Endothelial cell of umbilical vein (primary cell): Measurements from ENCODE around the gene HMGCS2. TPM values are rescaled to one million over a fixed set of nuclear protein-coding genes. Genes with fewer than 3 reads are reported as not detected.

Source experiments
- BruUV-seq: library from RNA; stranded (reverse); fragments of 400-500 nt; replicated peaks from 2 replicates; lab custom pipeline; 2021; lab: Mats Ljungman, UMichigan
- CTCF ChIA-PET: fragments of 300-600, 350-600 bp; sonication (Branson Sonifier 250); formaldehyde crosslinking; loops from one replicate; lab custom pipeline; 2021; ENCODE audit warnings: antibody characterized with exemption, inconsistent platforms; lab: Charles Lee
- POLR2A ChIA-PET: fragments of 300-600, 350-600 bp; sonication (Branson Sonifier 250); formaldehyde crosslinking; loops from one replicate; lab custom pipeline; 2021; ENCODE audit warnings: antibody characterized with exemption, inconsistent platforms; lab: Charles Lee
- DNase-seq: peaks from one replicate; pipeline ENCODE4 v3.0.0-alpha.2; 2011; ENCODE audit warnings: low read depth, low spot score
- FAIRE-seq: peaks from 2 replicates; lab custom pipeline; 2011; peaks lifted over from hg19 to GRCh38; lab: Jason Lieb, UNC
- H2AFZ ChIP-seq: 2 replicates; pipeline ENCODE4 v1.6.0; 2012; ENCODE audit warnings: low read depth, low read length, control low read depth, inconsistent platforms
- H3K27ac ChIP-seq: 2 replicates; pipeline ENCODE4 v1.5.1; 2011; ENCODE audit warnings: low read depth, mild to moderate bottlenecking, control low read depth, low read length, moderate library complexity; ENCODE audit not compliant: insufficient read depth
- H3K27me3 ChIP-seq, 2 experiments: 2 replicates each; pipeline versions ENCODE4 v1.6.0 to v1.6.1; 2011; ENCODE audit warnings: low read length in 2 of 2, mixed read lengths in 1 of 2; ENCODE audit not compliant: control insufficient read depth in 2 of 2, insufficient read depth in 2 of 2
- H3K36me3 ChIP-seq, 2 experiments: 2 replicates in 1 of 2; 3 replicates in 1 of 2; pipeline ENCODE4 v1.5.1; 2011; ENCODE audit warnings: low read length in 2 of 2, mild to moderate bottlenecking in 1 of 2, moderate library complexity in 1 of 2; ENCODE audit not compliant: control insufficient read depth in 2 of 2, insufficient read depth in 2 of 2; ENCODE audit errors: extremely low read depth in 1 of 2
- H3K4me1 ChIP-seq: 3 replicates; pipeline ENCODE4 v1.5.1; 2011; ENCODE audit warnings: mild to moderate bottlenecking, low read length; ENCODE audit not compliant: control insufficient read depth, insufficient read depth; ENCODE audit errors: extremely low read depth
- H3K4me2 ChIP-seq: 2 replicates; pipeline ENCODE4 v1.6.1; 2011; ENCODE audit warnings: low read length, control low read depth, mixed read lengths; ENCODE audit not compliant: insufficient read depth
- H3K4me3 ChIP-seq, 3 experiments: fragments of 200-600 bp in 1 of 3; sonication (generic), shearing (Covaris generic) in 1 of 3; replicated peaks in 1 of 3; 2 replicates each; pipeline ENCODE4 v1.5.1; 2011 to 2016; ENCODE audit warnings: control low read depth in 3 of 3, low read length in 3 of 3, mild to moderate bottlenecking in 2 of 3, inconsistent platforms in 1 of 3, low read depth in 1 of 3, moderate library complexity in 1 of 3; ENCODE audit not compliant: insufficient read depth in 1 of 3
- H3K79me2 ChIP-seq: 2 replicates; pipeline ENCODE4 v1.6.0; 2012; ENCODE audit warnings: low read length, inconsistent platforms; ENCODE audit not compliant: control insufficient read depth, insufficient read depth
- H3K9ac ChIP-seq: replicated peaks from 2 replicates; pipeline ENCODE3; 2011; ENCODE audit warnings: low read length, control low read depth; ENCODE audit not compliant: insufficient read depth; ENCODE audit errors: extremely low read depth
- H3K9me1 ChIP-seq: replicated peaks from 3 replicates; pipeline ENCODE4 v1.6.0; 2011; ENCODE audit warnings: mild to moderate bottlenecking, low read length; ENCODE audit not compliant: control insufficient read depth, insufficient read depth; ENCODE audit errors: extremely low read depth
- H3K9me3 ChIP-seq: replicated peaks from 2 replicates; pipeline ENCODE4 v1.5.1; 2012; ENCODE audit warnings: low read length, inconsistent platforms; ENCODE audit not compliant: control insufficient read depth, insufficient read depth
- H4K20me1 ChIP-seq: replicated peaks from 2 replicates; pipeline ENCODE3; 2011; ENCODE audit warnings: mild to moderate bottlenecking, low read length; ENCODE audit not compliant: control insufficient read depth, insufficient read depth; ENCODE audit errors: extremely low read depth
- EZH2 ChIP-seq: IDR thresholded peaks from 2 replicates; pipeline ENCODE4 v1.6.1; 2012; ENCODE audit warnings: borderline replicate concordance, low read depth, mild to moderate bottlenecking, moderate library complexity, low read length, inconsistent platforms; ENCODE audit not compliant: severe bottlenecking
- FOS ChIP-seq: IDR thresholded peaks from 2 replicates; pipeline ENCODE4 v1.6.1; 2011; ENCODE audit warnings: mild to moderate bottlenecking, low read length, moderate library complexity, borderline replicate concordance; ENCODE audit not compliant: insufficient read depth
- GATA2 ChIP-seq: IDR thresholded peaks from 2 replicates; pipeline ENCODE4 v1.7.0; 2011; ENCODE audit warnings: low read depth, mild to moderate bottlenecking, moderate library complexity, mixed read lengths, low read length; ENCODE audit not compliant: insufficient read length, insufficient read depth
- MAX ChIP-seq: IDR thresholded peaks from 2 replicates; pipeline ENCODE4 v1.6.1; 2011; ENCODE audit not compliant: insufficient read depth, insufficient read length
- MYC ChIP-seq: IDR thresholded peaks from one replicate; pipeline ENCODE4 v1.6.1; 2011; ENCODE audit warnings: mild to moderate bottlenecking, low read depth, low read length
- POLR2AphosphoS5 ChIP-seq: IDR thresholded peaks from 2 replicates; pipeline ENCODE4 v1.6.1; 2012; ENCODE audit warnings: low read depth, mild to moderate bottlenecking, control low read depth, low read length, moderate library complexity; ENCODE audit not compliant: insufficient read depth
- dilution Hi-C: fragments of 300-500 bp; cut with MboI; formaldehyde crosslinking; loops from one replicate; pipeline ENCODE4 v1.15.0; 2019; ENCODE audit warnings: low sequenced_read_pairs; ENCODE audit not compliant: extremely low pct_ligation_motif_present
- intact Hi-C: fragments of 100-400 bp; cut with micrococcal nuclease; formaldehyde crosslinking; loops from one replicate; pipeline ENCODE4 v1.10.0; 2022
- polyA plus RNA-seq, 4 experiments: library from polyadenylated mRNA; depleted of rRNA in 3 of 4; stranded (reverse) in 3 of 4; unstranded in 1 of 4; fragments of >200 nt; gene quantifications; 2 replicates each; pipeline versions ENCODE4 v1.2.1 to v1.2.3, GENCODE V29; 2011 to 2012; ENCODE audit warnings: missing spikeins in 1 of 4
- total RNA-seq: library from RNA; stranded (reverse); gene quantifications from 2 replicates; pipeline ENCODE4 v1.2.3, GENCODE V29; 2021

The HMGCS2 gene
- total and polyA plus RNA-seq, 2 donors (not counting 3 experiments of a cell fraction or from before 2014, with no cell fraction given): not detected

DNA sequence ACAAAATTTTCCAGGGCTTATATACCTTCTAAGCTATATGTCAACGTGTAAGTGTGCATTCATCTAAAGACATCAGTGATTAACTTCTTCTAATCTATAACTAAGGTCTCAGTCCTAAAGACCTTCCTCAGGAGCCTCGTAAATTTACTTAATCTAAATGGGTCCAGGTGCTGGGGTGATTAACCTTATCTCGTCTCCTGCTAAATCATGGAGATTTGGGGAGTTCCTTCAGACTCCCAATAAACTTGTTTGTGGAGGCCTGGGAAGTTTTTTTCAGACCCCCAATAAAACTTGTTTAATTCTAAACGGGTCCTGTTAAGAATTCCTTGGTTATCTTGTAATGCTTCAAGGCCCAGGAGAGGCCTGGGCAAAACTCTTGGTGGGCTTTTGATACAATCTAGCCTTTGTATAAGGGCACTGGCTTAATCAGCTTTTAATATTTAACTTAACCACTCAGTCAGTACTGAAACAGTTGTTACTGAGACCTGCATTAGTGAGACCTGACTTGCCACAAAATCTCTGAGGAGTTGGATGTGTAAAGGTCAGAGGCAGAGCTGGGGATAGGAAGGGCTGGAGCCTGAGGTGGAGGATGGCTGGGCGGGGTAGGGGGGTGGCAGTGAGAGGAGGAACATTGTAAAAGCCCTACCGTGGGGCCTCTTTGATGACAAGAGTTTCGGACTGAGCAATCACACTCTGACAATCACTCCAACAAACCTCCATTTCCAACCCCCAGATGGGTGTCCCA, 6.2 kb upstream of the HMGCS2 start:
- ChIA-PET POLR2A (no interaction called here), CTCF (no interaction called here)
- FAIRE-seq (no peak), DNase-seq (no peak)
- Histone ChIP-seq H3K9me3 (no peaks in the 10 kb centered on the region), H3K27ac (no peak overlapping the region), H2AFZ (no peak overlapping the region), H3K4me2 (no peak overlapping the region), H3K4me3 (no peak overlapping the region), H3K9me1 (no peaks in the 10 kb centered on the region), H3K27me3 (peaks cover 19 to 25% of the 10 kb centered on the region in 2 experiments), H3K79me2 (no peaks in the 10 kb centered on the region), H3K4me1 (no peaks in the 10 kb centered on the region), H3K9ac (no peak overlapping the region), H3K36me3 (no peaks in the 10 kb centered on the region), H4K20me1 (no peaks in the 10 kb centered on the region)
- TF ChIP-seq MYC: no peak
- TF ChIP-seq FOS: no peak
- no peak for TF ChIP-seq MAX
- no peak for TF ChIP-seq POLR2AphosphoS5
- TF ChIP-seq GATA2: no peak
- TF ChIP-seq EZH2: no peak
- no TSS peak for BruUV-seq
- intact Hi-C loops (no loop called here), dilution Hi-C loops (no loop called here)
